H1 (cell line): Measurements from ENCODE around the gene IGSF9. TPM values are rescaled to one million over a fixed set of nuclear protein-coding genes. Genes with fewer than 3 reads are reported as not detected.

Source experiments
- CTCF ChIA-PET: fragments of 300-600 bp; sonication (Branson Sonifier 250); formaldehyde crosslinking; loops from one replicate; lab custom pipeline; 2021; ENCODE audit not compliant: partially characterized antibody; lab: Charles Lee
- POLR2A ChIA-PET: fragments of 300-600 bp; sonication (Branson Sonifier 250); formaldehyde crosslinking; loops from one replicate; lab custom pipeline; 2021; ENCODE audit warnings: inconsistent platforms; ENCODE audit not compliant: partially characterized antibody; lab: Charles Lee
- DNase-seq, 2 experiments: peaks; one replicate each; pipeline versions ENCODE4 v3.0.0 to v3.0.0-alpha.2; 2010 to 2022; ENCODE audit warnings: low spot score in 2 of 2, low read depth in 1 of 2, mixed read lengths in 1 of 2
- FAIRE-seq: peaks from 2 replicates; lab custom pipeline; 2011; peaks lifted over from hg19 to GRCh38; lab: Jason Lieb, UNC
- H2AFZ ChIP-seq: 2 replicates; pipeline ENCODE4 v1.8.1; 2012; ENCODE audit warnings: low read length, inconsistent platforms
- H2AK5ac ChIP-seq: 2 replicates; pipeline ENCODE4 v1.6.1; 2013; ENCODE audit warnings: low read depth, low read length
- H2BK120ac ChIP-seq: replicated peaks from 2 replicates; pipeline ENCODE3; 2013; ENCODE audit warnings: low read depth, low read length, inconsistent platforms
- H2BK12ac ChIP-seq: 2 replicates; pipeline ENCODE4 v1.6.1; 2013; ENCODE audit warnings: low read depth, low read length
- H2BK15ac ChIP-seq: 2 replicates; pipeline ENCODE4 v1.6.1; 2013; ENCODE audit warnings: low read length
- H2BK20ac ChIP-seq: 2 replicates; pipeline ENCODE4 v1.6.1; 2013; ENCODE audit warnings: low read length
- H2BK5ac ChIP-seq: 2 replicates; pipeline ENCODE4 v1.6.1; 2013; ENCODE audit warnings: low read depth, low read length
- H3K14ac ChIP-seq: 2 replicates; pipeline ENCODE4 v1.6.1; 2013; ENCODE audit warnings: inconsistent platforms; ENCODE audit not compliant: insufficient read length
- H3K18ac ChIP-seq: 2 replicates; pipeline ENCODE4 v1.6.1; 2013; ENCODE audit warnings: low read length; ENCODE audit errors: extremely low read depth
- H3K23ac ChIP-seq: 2 replicates; pipeline ENCODE4 v1.6.1; 2013; ENCODE audit warnings: inconsistent platforms; ENCODE audit not compliant: insufficient read length
- H3K23me2 ChIP-seq: 2 replicates; pipeline ENCODE4 v1.6.1; 2013; ENCODE audit warnings: low read depth, low read length
- H3K27ac ChIP-seq: 2 replicates; pipeline ENCODE4 v1.6.1; 2011; ENCODE audit warnings: low read depth, low read length, inconsistent platforms
- H3K27me3 ChIP-seq, 4 experiments: replicated peaks in 1 of 4; 1 replicate in 1 of 4; 2 replicates in 3 of 4; pipeline versions ENCODE4 v1.6.1 to v1.8.1; 2011 to 2013; ENCODE audit warnings: low read length in 3 of 4, mild to moderate bottlenecking in 3 of 4, inconsistent platforms in 2 of 4, mixed read lengths in 2 of 4, moderate library complexity in 1 of 4; ENCODE audit not compliant: control insufficient read depth in 3 of 4, insufficient read depth in 3 of 4; ENCODE audit errors: extremely low read depth in 1 of 4
- H3K36me3 ChIP-seq, 4 experiments: 2 replicates each; pipeline versions ENCODE4 v1.6.1 to v1.8.1; 2011 to 2013; ENCODE audit warnings: mild to moderate bottlenecking in 4 of 4, low read length in 3 of 4, moderate library complexity in 2 of 4, control low read depth in 1 of 4, inconsistent platforms in 1 of 4; ENCODE audit not compliant: insufficient read depth in 4 of 4, control insufficient read depth in 2 of 4
- H3K4ac ChIP-seq: replicated peaks from 2 replicates; pipeline ENCODE3; 2013; ENCODE audit warnings: low read length, low read depth, mixed read lengths, inconsistent platforms; ENCODE audit not compliant: insufficient read length
- H3K4me1 ChIP-seq, 4 experiments: replicated peaks in 1 of 4; 1 replicate in 1 of 4; 2 replicates in 3 of 4; pipeline versions ENCODE4 v1.6.1 to v1.8.1; 2011 to 2013; ENCODE audit warnings: low read length in 3 of 4, inconsistent platforms in 2 of 4, mixed read lengths in 1 of 4; ENCODE audit not compliant: insufficient read depth in 4 of 4, control insufficient read depth in 3 of 4
- H3K4me2 ChIP-seq, 2 experiments: 2 replicates each; pipeline versions ENCODE4 v1.6.1 to v1.8.1; 2011 to 2013; ENCODE audit warnings: low read depth in 2 of 2, low read length in 2 of 2, control low read depth in 1 of 2, inconsistent platforms in 1 of 2, mild to moderate bottlenecking in 1 of 2; ENCODE audit not compliant: insufficient read depth in 1 of 2
- H3K4me3 ChIP-seq, 4 experiments: fragments of 200-600, 300-600 bp in 1 of 4; sonication (generic), shearing (Covaris generic), sonication (Bioruptor Twin) in 1 of 4; 2 replicates each; pipeline versions ENCODE4 v1.5.1 to v1.8.1; 2011 to 2016; ENCODE audit warnings: low read length in 4 of 4, low read depth in 3 of 4, control low read depth in 2 of 4, inconsistent platforms in 2 of 4, mild to moderate bottlenecking in 2 of 4, mixed read lengths in 1 of 4, moderate library complexity in 1 of 4; ENCODE audit not compliant: insufficient read depth in 2 of 4; ENCODE audit errors: extremely low read depth in 1 of 4
- H3K56ac ChIP-seq: replicated peaks from 2 replicates; pipeline ENCODE3; 2013; ENCODE audit warnings: low read depth, mild to moderate bottlenecking, mixed read lengths, low read length, inconsistent platforms; ENCODE audit not compliant: insufficient read length
- H3K79me1 ChIP-seq: 2 replicates; pipeline ENCODE4 v1.6.1; 2013; ENCODE audit warnings: low read depth, low read length, control low read depth
- H3K79me2 ChIP-seq, 2 experiments: 2 replicates each; pipeline versions ENCODE4 v1.6.1 to v1.8.1; 2012 to 2013; ENCODE audit warnings: low read length in 2 of 2, mild to moderate bottlenecking in 2 of 2, inconsistent platforms in 1 of 2; ENCODE audit not compliant: insufficient read depth in 2 of 2, control insufficient read depth in 1 of 2
- H3K9ac ChIP-seq, 4 experiments: replicated peaks in 1 of 4; 1 replicate in 1 of 4; 2 replicates in 3 of 4; pipeline versions ENCODE4 v1.6.1 to v1.8.1; 2011 to 2013; ENCODE audit warnings: low read depth in 3 of 4, low read length in 3 of 4, control low read depth in 2 of 4, mild to moderate bottlenecking in 2 of 4, moderate library complexity in 2 of 4, inconsistent platforms in 1 of 4; ENCODE audit errors: extremely low read depth in 1 of 4
- H3K9me3 ChIP-seq, 2 experiments: 2 replicates each; pipeline versions ENCODE4 v1.6.1 to v1.8.1; 2012 to 2013; ENCODE audit warnings: mild to moderate bottlenecking in 2 of 2, moderate library complexity in 2 of 2, control low read depth in 1 of 2, inconsistent platforms in 1 of 2, low read depth in 1 of 2, low read length in 1 of 2, mixed read lengths in 1 of 2; ENCODE audit not compliant: insufficient read depth in 2 of 2
- H4K20me1 ChIP-seq, 2 experiments: replicated peaks in 1 of 2; 2 replicates each; pipeline versions ENCODE3 to v1.8.1; 2011 to 2013; ENCODE audit warnings: inconsistent platforms in 2 of 2, low read length in 2 of 2, mild to moderate bottlenecking in 1 of 2; ENCODE audit not compliant: insufficient read depth in 2 of 2, control insufficient read depth in 1 of 2
- H4K5ac ChIP-seq: 2 replicates; pipeline ENCODE4 v1.6.1; 2013; ENCODE audit warnings: low read length, low read depth, mixed read lengths, inconsistent platforms; ENCODE audit not compliant: insufficient read length
- H4K8ac ChIP-seq: 2 replicates; pipeline ENCODE4 v1.8.0; 2013; ENCODE audit warnings: mild to moderate bottlenecking, moderate library complexity, low read length, inconsistent platforms; ENCODE audit not compliant: insufficient read depth; ENCODE audit errors: extremely low read depth
- H4K91ac ChIP-seq: replicated peaks from 2 replicates; pipeline ENCODE3; 2013; ENCODE audit warnings: low read length, mixed read lengths, inconsistent platforms; ENCODE audit not compliant: insufficient read length
- GTF2F1 ChIP-seq: IDR thresholded peaks from 2 replicates; pipeline ENCODE4 v1.6.1; 2012; ENCODE audit warnings: low read depth, low read length, improper control_type of control experiment, borderline replicate concordance
- MAX ChIP-seq: IDR thresholded peaks from 2 replicates; pipeline ENCODE4 v1.6.1; 2012; ENCODE audit warnings: inconsistent platforms
- WGBS, 2 experiments: shearing (Covaris generic) in 1 of 2; methylation state at CpG; one replicate each; pipeline versions ENCODE4 v1.1.6 to v1.1.7; 2013 to 2015; ENCODE audit warnings: low lambda C conversion rate in 2 of 2, mixed read lengths in 2 of 2, inconsistent platforms in 1 of 2, low coverage in 1 of 2, missing lambda C conversion rate in 1 of 2; ENCODE audit not compliant: insufficient replicate concordance in 2 of 2, insufficient coverage in 1 of 2, insufficient read length in 1 of 2; ENCODE audit errors: extremely low coverage in 1 of 2, missing lambda C conversion rate in 1 of 2; 5-methylcytosine and 5-hydroxymethylcytosine counted together
- polyA plus RNA-seq, 7 experiments: library from polyadenylated mRNA; depleted of rRNA in 3 of 7; stranded (reverse) in 5 of 7; unstranded in 2 of 7; fragments of >200 nt in 5 of 7; fragments of 200-250 nt in 2 of 7; gene quantifications; 1 replicate in 5 of 7; 2 replicates in 1 of 7; 4 replicates in 1 of 7; pipeline versions ENCODE4 v1.2.1 to v1.2.3, GENCODE V29; 2011 to 2013; ENCODE audit warnings: missing spikeins in 2 of 7, mixed read lengths in 2 of 7
- total RNA-seq: library from RNA; stranded (reverse); fragmentation: NEBNext Ultra II Directional; extraction: Animal tissue kit (Norgen Biotek cat#: 25700); gene quantifications from 2 replicates; pipeline ENCODE4 v1.2.1, GENCODE V29; 2021

The IGSF9 gene
- total and polyA plus RNA-seq, 2 of the 8 experiments (the other 6 are each of a cell fraction or from before 2014, with no cell fraction given): 10.9 to 28.1 TPM

- Histone ChIP-seq H2BK12ac (no peak overlapping the region; the same call in 1 of the 2 replicates), H3K79me1 (no peaks in the 10 kb centered on the region), H4K8ac (peak overlapping the region; percentile 8; the same call in 1 of the 2 replicates), H3K18ac (no peak overlapping the region; the same call in 1 of the 2 replicates), H3K27ac (no peak overlapping the region), H3K9me3 (no peaks in the 10 kb centered on the region), H2AFZ (no peak overlapping the region), H3K4me1 (peaks cover 0 to 4% (median 2%) of the 10 kb centered on the region in 4 experiments; a peak in 6 of 7 replicates), H2BK5ac (0 out of 2 replicates have a peak overlapping the region, but pooled peaks have one; percentile 71), H3K27me3 (peaks cover 0 to 9% (median 6%) of the 10 kb centered on the region in 4 experiments; a peak in 5 of 7 replicates), H2BK20ac (no peak overlapping the region), H3K23ac (no peak overlapping the region), H3K79me2 (no peaks in the 10 kb centered on the region), H4K20me1 (peaks cover 0 to 3% of the 10 kb centered on the region in 2 experiments), H3K4me3 (no peak overlapping the region), H3K14ac (no peak overlapping the region), H2BK15ac (no peak overlapping the region), H2AK5ac (no peak overlapping the region), H4K5ac (no peak overlapping the region), H3K4me2 (no peak overlapping the region), H3K56ac (no peak overlapping the region), H2BK120ac (no peak overlapping the region), H3K9ac (no peak overlapping the region), H3K36me3 (peaks cover 3 to 28% (median 12%) of the 10 kb centered on the region in 4 experiments; a peak in 6 of 8 replicates), H4K91ac (no peak overlapping the region), H3K4ac (no peak overlapping the region), H3K23me2 (peaks cover 11% of the 10 kb centered on the region; the same call in 1 of the 2 replicates)
- no peak for TF ChIP-seq GTF2F1
- 0 out of 2 replicates have a peak, but pooled peaks have one; percentile 7 for TF ChIP-seq MAX
- ChIA-PET POLR2A (interaction anchor here (0.6 to 1.7 kb wide), 7 partner anchors 10 to 97 kb away, joined by 3 to 9 read pairs (median 3); partner anchors contain the start of gene IGSF9), CTCF (interaction anchor here (0.7 to 35.5 kb wide), 14 partner anchors 8 to 716 kb away, joined by 3 to 696 read pairs (median 4); no protein-coding TSS in a partner anchor)
- FAIRE-seq: no peak
- peak in 1 of 2 experiments; percentile 74 for DNase-seq
- 87% methylated on average over 45 of the region's 48 CpGs; no CpG with 5 or more reads in 1 of the 2 experiments for WGBS, 2 experiments
Measured at GRCh38 chr1:159929155-159930051, 16.0 kb downstream of the IGSF9 start.
